ENCODE results near the gene SHOX. TPM values are rescaled to one million over a fixed set of nuclear protein-coding genes. Genes with fewer than 3 reads are reported as not detected.

The SHOX gene
- total RNA-seq, 2 donors from 2014 or later: not detected

DNA sequence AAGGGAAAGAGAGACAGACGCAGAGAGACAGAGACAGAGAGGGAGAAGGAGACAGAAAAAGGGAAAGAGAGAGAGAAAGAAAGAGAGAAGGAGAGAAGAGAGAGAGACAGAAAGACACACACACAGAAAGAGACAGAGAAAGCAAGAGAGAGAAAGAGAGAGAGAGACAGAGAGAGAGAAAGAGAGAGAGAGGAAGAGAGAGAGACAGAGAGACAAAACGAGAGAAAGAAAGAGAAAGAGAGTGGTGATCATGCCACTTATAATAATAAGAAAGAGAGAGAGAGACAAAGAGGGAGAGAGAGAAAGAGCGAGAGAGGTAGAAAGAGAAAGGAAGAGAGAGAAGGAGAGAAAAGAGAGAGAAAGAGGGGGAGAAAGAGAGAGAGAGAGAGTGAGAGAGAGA, 51.4 kb downstream of the SHOX start:
- Histone ChIP-seq H3K27ac (no peak overlapping the region), H3K4me3 (no peak overlapping the region), H3K36me3 (no peaks in the 10 kb centered on the region), H3K9me3 (no peaks in the 10 kb centered on the region), H3K27me3 (no peaks in the 10 kb centered on the region), H3K4me1 (no peaks in the 10 kb centered on the region)
- DNase-seq (ENCODE audit: low spot score): no peak
- TF ChIP-seq, protein P1, sequence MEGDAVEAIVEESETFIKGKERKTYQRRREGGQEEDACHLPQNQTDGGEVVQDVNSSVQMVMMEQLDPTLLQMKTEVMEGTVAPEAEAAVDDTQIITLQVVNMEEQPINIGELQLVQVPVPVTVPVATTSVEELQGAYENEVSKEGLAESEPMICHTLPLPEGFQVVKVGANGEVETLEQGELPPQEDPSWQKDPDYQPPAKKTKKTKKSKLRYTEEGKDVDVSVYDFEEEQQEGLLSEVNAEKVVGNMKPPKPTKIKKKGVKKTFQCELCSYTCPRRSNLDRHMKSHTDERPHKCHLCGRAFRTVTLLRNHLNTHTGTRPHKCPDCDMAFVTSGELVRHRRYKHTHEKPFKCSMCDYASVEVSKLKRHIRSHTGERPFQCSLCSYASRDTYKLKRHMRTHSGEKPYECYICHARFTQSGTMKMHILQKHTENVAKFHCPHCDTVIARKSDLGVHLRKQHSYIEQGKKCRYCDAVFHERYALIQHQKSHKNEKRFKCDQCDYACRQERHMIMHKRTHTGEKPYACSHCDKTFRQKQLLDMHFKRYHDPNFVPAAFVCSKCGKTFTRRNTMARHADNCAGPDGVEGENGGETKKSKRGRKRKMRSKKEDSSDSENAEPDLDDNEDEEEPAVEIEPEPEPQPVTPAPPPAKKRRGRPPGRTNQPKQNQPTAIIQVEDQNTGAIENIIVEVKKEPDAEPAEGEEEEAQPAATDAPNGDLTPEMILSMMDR (IDR thresholded peaks at IDR 0.05): no peak

DNA sequence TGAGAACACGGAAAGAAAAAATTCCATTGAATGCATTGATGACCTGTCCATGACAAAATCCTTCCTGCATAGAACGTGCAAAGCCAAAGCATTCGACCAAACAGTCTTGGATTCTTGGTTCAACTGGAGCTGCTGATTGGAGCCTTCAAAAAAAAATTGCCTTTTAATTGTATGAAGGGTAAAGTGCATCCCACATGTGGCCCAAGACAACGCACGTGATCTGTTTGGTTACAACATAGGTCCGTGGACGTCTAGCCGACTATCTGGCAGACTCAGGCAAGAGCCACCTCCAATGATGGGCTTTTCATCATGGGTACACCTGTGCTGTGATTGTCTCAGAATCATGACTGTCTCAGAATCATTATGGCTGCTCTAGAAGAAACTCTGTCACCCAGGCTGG, 52.3 kb downstream of the SHOX start:
- Histone ChIP-seq H3K9me3 (no peaks in the 10 kb centered on the region), H3K4me1 (no peaks in the 10 kb centered on the region), H3K4me3 (no peak overlapping the region), H3K27me3 (no peaks in the 10 kb centered on the region), H3K36me3 (no peaks in the 10 kb centered on the region), H3K27ac (no peak overlapping the region)
- DNase-seq (ENCODE audit: low spot score): no peak
- TF ChIP-seq, protein P1 (IDR thresholded peaks at IDR 0.05): no peak

DNA sequence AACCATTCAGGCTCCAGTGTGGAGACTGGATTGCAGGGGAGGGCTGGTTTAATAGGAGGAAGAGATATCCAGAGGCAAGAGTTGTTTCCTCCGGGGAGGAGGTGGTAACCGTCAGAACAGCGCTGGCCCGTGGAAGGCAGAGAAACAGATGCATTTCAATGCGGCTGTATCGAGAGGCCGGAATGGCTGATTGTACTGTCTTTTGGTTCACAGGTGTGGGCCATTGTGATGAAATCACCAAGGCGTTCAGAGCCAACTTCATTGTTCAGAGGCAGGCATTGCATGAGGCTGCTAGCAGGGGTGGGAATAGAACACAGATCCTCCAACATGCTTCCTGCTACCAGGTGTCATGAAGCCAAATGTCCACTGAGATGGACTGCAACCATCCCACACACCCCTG, 53.0 kb downstream of the SHOX start:
- H3K4me3 ChIP-seq: no peak overlapping the region
- H3K9me3 ChIP-seq: no peaks in the 10 kb centered on the region
- no peaks in the 10 kb centered on the region for H3K27me3 ChIP-seq
- H3K27ac ChIP-seq: no peak overlapping the region
- H3K4me1 ChIP-seq: no peaks in the 10 kb centered on the region
- TF ChIP-seq, protein P1 (IDR thresholded peaks at IDR 0.05): no peak
- H3K36me3 ChIP-seq: no peaks in the 10 kb centered on the region
- no peak for DNase-seq (ENCODE audit: low spot score)

DNA sequence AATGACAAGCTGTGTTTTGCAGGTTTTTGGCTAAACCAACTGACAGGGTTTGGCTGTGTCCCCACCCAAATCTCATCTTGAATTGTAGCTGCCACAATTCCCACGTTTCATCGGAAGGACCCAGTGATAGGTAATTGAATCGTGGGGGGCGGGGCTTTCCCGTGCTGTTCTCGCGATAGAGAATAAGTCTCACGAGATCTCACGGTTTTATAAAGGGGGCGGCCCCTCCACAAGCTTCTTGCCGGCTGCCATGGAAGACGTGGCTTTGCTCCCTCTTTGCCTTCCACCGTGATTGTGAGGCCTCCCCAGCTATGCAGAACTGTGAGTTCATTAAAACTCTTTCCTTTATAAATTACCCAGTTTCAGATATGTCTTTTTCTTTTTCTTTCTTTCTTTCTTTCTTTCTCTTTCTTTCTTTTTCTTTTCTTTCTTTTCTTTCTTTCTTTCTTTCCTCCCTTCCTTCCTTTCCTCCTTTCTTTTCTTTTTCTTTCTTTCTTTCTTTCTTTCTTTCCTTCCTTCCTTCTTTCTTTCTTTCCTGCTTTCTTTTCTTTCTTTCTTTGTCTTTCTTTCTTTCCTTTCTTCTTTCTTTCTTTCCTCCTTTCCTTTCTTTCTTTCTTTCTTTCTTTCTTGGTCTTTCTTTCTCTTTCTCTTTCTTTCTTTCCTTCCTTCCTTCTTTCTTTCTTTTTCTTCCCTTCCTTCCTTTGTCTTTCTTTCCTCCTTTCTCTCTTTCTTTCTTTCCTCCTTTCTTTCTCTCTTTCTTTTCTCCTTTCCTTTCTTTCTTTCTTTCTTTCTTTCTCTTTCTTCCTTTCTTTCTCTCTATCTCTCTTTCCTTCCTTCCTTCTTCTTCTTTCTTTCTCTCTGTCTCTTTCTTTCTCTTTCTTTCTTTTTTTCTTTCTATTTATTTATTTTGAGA, 54.8 kb downstream of the SHOX start:
- no peak overlapping the region for H3K27ac ChIP-seq
- H3K4me3 ChIP-seq: no peak overlapping the region
- H3K9me3 ChIP-seq: no peaks in the 10 kb centered on the region
- no peak for DNase-seq (ENCODE audit: low spot score)
- H3K36me3 ChIP-seq: no peaks in the 10 kb centered on the region
- TF ChIP-seq, protein P1 (IDR thresholded peaks at IDR 0.05): no peak
- no peaks in the 10 kb centered on the region for H3K4me1 ChIP-seq
- no peaks in the 10 kb centered on the region for H3K27me3 ChIP-seq

DNA sequence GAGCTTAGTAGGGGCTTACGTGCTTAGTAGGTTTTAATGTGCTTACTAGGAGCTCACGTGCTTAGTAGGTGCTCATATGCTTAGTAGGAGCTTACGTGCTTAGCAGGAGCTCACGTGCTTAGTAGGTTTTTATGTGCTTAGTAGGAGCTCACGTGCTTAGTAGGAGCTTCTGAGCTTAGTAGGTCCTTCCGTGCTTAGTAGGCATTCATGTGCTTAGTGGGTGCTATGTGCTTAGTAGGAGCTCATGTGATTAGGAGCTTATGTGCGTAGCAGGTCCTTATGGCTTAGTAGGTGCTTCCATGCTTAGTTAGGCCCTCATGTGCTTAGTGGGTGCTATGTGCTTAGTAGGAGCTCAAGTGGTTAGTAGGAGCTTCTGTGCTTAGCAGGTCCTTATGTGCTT, 59.4 kb downstream of the SHOX start:
- H3K4me3 ChIP-seq: no peak overlapping the region
- no peaks in the 10 kb centered on the region for H3K27me3 ChIP-seq
- TF ChIP-seq, protein P1 (IDR thresholded peaks at IDR 0.05): no peak
- no peaks in the 10 kb centered on the region for H3K36me3 ChIP-seq
- no peak overlapping the region for H3K27ac ChIP-seq
- H3K9me3 ChIP-seq: peaks cover 0 to 6% of the 10 kb centered on the region in 2 donors
- H3K4me1 ChIP-seq: no peaks in the 10 kb centered on the region
- no peak for DNase-seq (ENCODE audit: low spot score)

All from right atrium auricular region (tissue), 2 donors.